ENCODE measurements around the gene PPM1G. TPM values are rescaled to one million over a fixed set of nuclear protein-coding genes. Genes with fewer than 3 reads are reported as not detected.

PPM1G gene
- total RNA-seq, 3 donors from 2014 or later (not counting 1 experiment from before 2014, with no cell fraction given), result 63.9 to 73.8 (median 69.5) TPM

DNA sequence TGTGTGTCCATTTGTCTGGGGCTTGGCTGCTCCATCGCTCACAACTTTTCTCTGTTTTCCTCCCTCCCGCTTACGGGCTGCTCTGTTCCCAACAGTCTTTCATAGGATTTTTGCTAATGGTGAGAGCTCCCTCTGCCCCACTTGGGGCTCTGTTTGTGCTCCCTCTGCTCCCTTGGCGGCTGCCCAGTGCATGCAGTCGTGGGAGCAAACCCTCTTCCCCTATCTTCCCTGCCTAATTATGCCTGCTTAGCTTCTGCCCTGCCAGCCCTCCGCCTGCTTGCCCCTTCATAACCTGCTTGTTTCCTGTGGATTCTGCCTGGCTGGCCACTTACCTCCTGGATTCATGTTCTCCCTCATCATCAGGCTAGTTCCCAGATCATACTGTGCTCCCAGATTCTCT, 26.2 kb upstream of the PPM1G start:
- 95% methylated on average over 6 of the region's 6 CpGs for WGBS (ENCODE audit: insufficient coverage)
- Histone ChIP-seq H3K36me3 (ENCODE audit: control insufficient read depth, insufficient read depth, low read length) (peaks cover 66% of the 10 kb centered on the region), H3K9me3 (ENCODE audit: control insufficient read depth, insufficient read depth, low read length) (no peaks in the 10 kb centered on the region), H3K27ac (ENCODE audit: low read length) (no peak overlapping the region), H3K27me3 (ENCODE audit: control insufficient read depth, insufficient read depth, low read length) (no peaks in the 10 kb centered on the region), H3K4me1 (ENCODE audit: control insufficient read depth, insufficient read depth, low read length) (peaks cover 10% of the 10 kb centered on the region), H3K4me3 (ENCODE audit: low read length) (no peak overlapping the region)
- ATAC-seq (no peak), DNase-seq (no peak)
- intact Hi-C loops (cut with micrococcal nuclease), result no loop called here
- Mint-ChIP-seq H3K4me3 (no peak overlapping the region), H3K4me1 (peaks cover 34 to 37% of the 10 kb centered on the region in 2 donors), H3K9me3 (no peaks in the 10 kb centered on the region), H3K27me3 (ENCODE audit: low read depth in 2 of 2) (no peaks in the 10 kb centered on the region), H3K27ac (peak overlapping the region; percentile 14 to 62), H3K36me3 (peaks cover 42% of the 10 kb centered on the region)
- TF ChIP-seq, protein P1, sequence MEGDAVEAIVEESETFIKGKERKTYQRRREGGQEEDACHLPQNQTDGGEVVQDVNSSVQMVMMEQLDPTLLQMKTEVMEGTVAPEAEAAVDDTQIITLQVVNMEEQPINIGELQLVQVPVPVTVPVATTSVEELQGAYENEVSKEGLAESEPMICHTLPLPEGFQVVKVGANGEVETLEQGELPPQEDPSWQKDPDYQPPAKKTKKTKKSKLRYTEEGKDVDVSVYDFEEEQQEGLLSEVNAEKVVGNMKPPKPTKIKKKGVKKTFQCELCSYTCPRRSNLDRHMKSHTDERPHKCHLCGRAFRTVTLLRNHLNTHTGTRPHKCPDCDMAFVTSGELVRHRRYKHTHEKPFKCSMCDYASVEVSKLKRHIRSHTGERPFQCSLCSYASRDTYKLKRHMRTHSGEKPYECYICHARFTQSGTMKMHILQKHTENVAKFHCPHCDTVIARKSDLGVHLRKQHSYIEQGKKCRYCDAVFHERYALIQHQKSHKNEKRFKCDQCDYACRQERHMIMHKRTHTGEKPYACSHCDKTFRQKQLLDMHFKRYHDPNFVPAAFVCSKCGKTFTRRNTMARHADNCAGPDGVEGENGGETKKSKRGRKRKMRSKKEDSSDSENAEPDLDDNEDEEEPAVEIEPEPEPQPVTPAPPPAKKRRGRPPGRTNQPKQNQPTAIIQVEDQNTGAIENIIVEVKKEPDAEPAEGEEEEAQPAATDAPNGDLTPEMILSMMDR (IDR thresholded peaks at IDR 0.05), result no peak

DNA sequence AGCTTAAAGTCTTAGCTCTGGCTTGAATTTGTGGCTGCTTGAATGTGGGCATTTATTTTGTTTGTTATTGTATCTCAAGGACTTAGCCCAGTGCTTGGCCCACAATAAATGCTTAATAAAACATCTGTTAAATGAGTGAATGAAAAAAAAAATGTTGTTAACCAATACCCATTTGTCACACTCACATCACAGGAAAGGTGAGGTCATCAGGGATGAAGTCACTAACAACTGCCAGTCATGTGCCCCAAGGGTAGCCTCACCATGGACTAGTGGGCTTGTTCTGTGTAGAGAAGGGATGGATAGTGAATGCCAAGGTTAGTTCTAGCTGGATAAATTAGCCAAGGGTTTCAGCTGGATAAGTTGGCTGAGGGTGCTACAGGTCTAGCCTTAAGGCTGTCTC, 22.0 kb upstream of the PPM1G start:
- TF ChIP-seq, protein P1 (IDR thresholded peaks at IDR 0.05), result no peak
- Mint-ChIP-seq H3K9me3 (no peaks in the 10 kb centered on the region), H3K4me1 (peaks cover 61% of the 10 kb centered on the region in 2 donors), H3K4me3 (peak overlapping the region; percentile 66), H3K27me3 (ENCODE audit: low read depth in 2 of 2) (no peaks in the 10 kb centered on the region), H3K27ac (peak overlapping the region; percentile 94 to 97), H3K36me3 (peaks cover 31% of the 10 kb centered on the region)
- H3K4me3 ChIP-seq (ENCODE audit: low read length), result no peak overlapping the region
- peak in 1 of 3 donors; percentile 36 for ATAC-seq
- DNase-seq, result peak in 1 of 2 donors; percentile 60
- H3K27ac ChIP-seq (ENCODE audit: low read length), result no peak overlapping the region
- intact Hi-C loops (cut with micrococcal nuclease), result no loop called here
- H3K9me3 ChIP-seq (ENCODE audit: control insufficient read depth, insufficient read depth, low read length), result no peaks in the 10 kb centered on the region
- peaks cover 28% of the 10 kb centered on the region for H3K4me1 ChIP-seq (ENCODE audit: control insufficient read depth, insufficient read depth, low read length)
- H3K36me3 ChIP-seq (ENCODE audit: control insufficient read depth, insufficient read depth, low read length), result peaks cover 35% of the 10 kb centered on the region
- no peaks in the 10 kb centered on the region for H3K27me3 ChIP-seq (ENCODE audit: control insufficient read depth, insufficient read depth, low read length)

DNA sequence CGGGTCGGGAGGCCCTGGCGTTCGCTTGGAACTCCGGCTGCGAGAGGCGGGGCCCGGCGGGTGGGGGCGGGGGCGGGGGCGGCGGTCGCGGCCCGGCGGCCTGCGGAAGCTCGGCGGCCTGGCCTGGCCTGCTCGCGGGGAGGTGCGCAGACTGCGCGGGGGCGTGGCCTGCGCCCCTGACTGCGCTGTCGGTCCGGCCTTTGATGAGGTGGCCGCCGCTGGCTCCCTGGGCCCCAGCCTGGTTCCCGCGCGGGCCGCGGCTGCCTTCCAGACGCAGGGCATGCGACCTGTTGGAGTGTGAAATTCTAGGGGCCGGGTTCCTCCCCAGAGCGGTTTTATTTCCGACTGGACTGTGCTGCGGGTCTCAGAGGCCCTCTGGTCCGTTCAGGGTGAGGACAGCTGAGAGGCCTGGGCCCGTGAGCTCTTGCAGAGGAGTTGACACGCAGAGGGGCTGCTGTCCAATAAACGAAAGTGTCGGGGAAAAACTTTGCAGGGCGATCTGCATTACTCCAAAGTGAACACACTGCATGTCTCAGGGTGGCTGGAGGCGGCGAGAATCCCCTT, 19.7 kb upstream of the PPM1G start:
- no peaks in the 10 kb centered on the region for H3K9me3 Mint-ChIP-seq
- peak overlapping the region; percentile 78 for H3K27ac ChIP-seq (ENCODE audit: low read length)
- no peaks in the 10 kb centered on the region for H3K27me3 ChIP-seq (ENCODE audit: control insufficient read depth, insufficient read depth, low read length)
- H3K36me3 Mint-ChIP-seq, result peaks cover 11% of the 10 kb centered on the region
- H3K36me3 ChIP-seq (ENCODE audit: control insufficient read depth, insufficient read depth, low read length), result peaks cover 12% of the 10 kb centered on the region
- H3K9me3 ChIP-seq (ENCODE audit: control insufficient read depth, insufficient read depth, low read length), result no peaks in the 10 kb centered on the region
- H3K4me3 ChIP-seq (ENCODE audit: low read length), result peak overlapping the region; percentile 69
- no peaks in the 10 kb centered on the region for H3K27me3 Mint-ChIP-seq (ENCODE audit: low read depth in 2 of 2)
- peaks cover 28% of the 10 kb centered on the region for H3K4me1 ChIP-seq (ENCODE audit: control insufficient read depth, insufficient read depth, low read length)
- TF ChIP-seq, protein P1 (IDR thresholded peaks at IDR 0.05), result no peak
- ATAC-seq (peak; percentile 64 to 89 (median 78)), DNase-seq (peak; percentile 77 to 83)
- intact Hi-C loops (cut with micrococcal nuclease), result loop anchor here (1.0 to 5.0 kb wide), 4 partner anchors 20 to 73 kb away; partner anchors contain the start of genes EIF2B4, GTF3C2, PPM1G and SNX17
- WGBS (ENCODE audit: insufficient coverage), result under 1% methylated on average over 51 of the region's 51 CpGs
- peak overlapping the region; percentile 95 for H3K4me3 Mint-ChIP-seq
- peaks cover 49% of the 10 kb centered on the region in 2 donors for H3K4me1 Mint-ChIP-seq
- H3K27ac Mint-ChIP-seq, result peak overlapping the region; percentile 94 to 97
